ENCODE results near the gene PCED1B.
A peak's percentile ranks its signal among the peaks of the same experiment; 100 is the strongest.

Gene PCED1B

GRCh38 chr12:47067176-47067575 lies 12.2 kb upstream of the PCED1B start:
- no peak overlapping the region for H3K4me3 ChIP-seq (ENCODE audit: low read depth, low read length)
- no peak for DNase-seq (ENCODE audit: low read depth, low spot score)
- TF ChIP-seq, protein P1, sequence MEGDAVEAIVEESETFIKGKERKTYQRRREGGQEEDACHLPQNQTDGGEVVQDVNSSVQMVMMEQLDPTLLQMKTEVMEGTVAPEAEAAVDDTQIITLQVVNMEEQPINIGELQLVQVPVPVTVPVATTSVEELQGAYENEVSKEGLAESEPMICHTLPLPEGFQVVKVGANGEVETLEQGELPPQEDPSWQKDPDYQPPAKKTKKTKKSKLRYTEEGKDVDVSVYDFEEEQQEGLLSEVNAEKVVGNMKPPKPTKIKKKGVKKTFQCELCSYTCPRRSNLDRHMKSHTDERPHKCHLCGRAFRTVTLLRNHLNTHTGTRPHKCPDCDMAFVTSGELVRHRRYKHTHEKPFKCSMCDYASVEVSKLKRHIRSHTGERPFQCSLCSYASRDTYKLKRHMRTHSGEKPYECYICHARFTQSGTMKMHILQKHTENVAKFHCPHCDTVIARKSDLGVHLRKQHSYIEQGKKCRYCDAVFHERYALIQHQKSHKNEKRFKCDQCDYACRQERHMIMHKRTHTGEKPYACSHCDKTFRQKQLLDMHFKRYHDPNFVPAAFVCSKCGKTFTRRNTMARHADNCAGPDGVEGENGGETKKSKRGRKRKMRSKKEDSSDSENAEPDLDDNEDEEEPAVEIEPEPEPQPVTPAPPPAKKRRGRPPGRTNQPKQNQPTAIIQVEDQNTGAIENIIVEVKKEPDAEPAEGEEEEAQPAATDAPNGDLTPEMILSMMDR (IDR thresholded peaks at IDR 0.05; ENCODE audit: low read depth, low read length), result no peak
- in situ Hi-C loops (cut with HindIII; ENCODE audit: low sequenced_read_pairs), result no loop called here

GRCh38 chr12:47067771-47068431 lies 11.5 kb upstream of the PCED1B start:
- TF ChIP-seq, protein P1 (IDR thresholded peaks at IDR 0.05; ENCODE audit: low read depth, low read length), result no peak
- in situ Hi-C loops (cut with HindIII; ENCODE audit: low sequenced_read_pairs), result no loop called here
- no peak overlapping the region for H3K4me3 ChIP-seq (ENCODE audit: low read depth, low read length)
- no peak for DNase-seq (ENCODE audit: low read depth, low spot score)

DNA sequence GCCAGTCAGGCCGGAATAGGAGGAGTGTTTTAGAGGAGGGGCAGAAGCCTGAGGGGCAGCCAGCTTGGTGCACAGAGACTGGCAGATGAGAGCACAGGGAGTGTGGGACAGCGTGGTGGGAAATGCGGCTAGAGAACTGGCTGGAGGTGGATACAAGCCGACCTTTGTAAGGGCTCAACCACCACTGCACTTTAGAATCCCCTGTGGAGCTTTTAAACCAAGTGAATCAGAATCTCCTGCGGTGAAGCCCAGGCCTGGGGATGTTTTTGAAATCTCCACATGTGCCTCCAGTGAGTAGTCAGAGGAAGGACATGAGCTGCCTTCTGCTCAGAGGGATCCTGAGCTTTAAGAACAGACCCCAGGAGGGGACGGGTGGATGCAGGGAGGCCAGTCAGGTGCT lies 10.9 kb upstream of the PCED1B start:
- TF ChIP-seq, protein P1 (IDR thresholded peaks at IDR 0.05; ENCODE audit: low read depth, low read length), result no peak
- in situ Hi-C loops (cut with HindIII; ENCODE audit: low sequenced_read_pairs), result no loop called here
- H3K4me3 ChIP-seq (ENCODE audit: low read depth, low read length), result no peak overlapping the region
- peak; percentile 94 for DNase-seq (ENCODE audit: low read depth, low spot score)

GRCh38 chr12:47070310-47070709 lies 9.1 kb upstream of the PCED1B start:
- no peak for DNase-seq (ENCODE audit: low read depth, low spot score)
- TF ChIP-seq, protein P1 (IDR thresholded peaks at IDR 0.05; ENCODE audit: low read depth, low read length), result no peak
- in situ Hi-C loops (cut with HindIII; ENCODE audit: low sequenced_read_pairs), result no loop called here
- no peak overlapping the region for H3K4me3 ChIP-seq (ENCODE audit: low read depth, low read length)

DNA sequence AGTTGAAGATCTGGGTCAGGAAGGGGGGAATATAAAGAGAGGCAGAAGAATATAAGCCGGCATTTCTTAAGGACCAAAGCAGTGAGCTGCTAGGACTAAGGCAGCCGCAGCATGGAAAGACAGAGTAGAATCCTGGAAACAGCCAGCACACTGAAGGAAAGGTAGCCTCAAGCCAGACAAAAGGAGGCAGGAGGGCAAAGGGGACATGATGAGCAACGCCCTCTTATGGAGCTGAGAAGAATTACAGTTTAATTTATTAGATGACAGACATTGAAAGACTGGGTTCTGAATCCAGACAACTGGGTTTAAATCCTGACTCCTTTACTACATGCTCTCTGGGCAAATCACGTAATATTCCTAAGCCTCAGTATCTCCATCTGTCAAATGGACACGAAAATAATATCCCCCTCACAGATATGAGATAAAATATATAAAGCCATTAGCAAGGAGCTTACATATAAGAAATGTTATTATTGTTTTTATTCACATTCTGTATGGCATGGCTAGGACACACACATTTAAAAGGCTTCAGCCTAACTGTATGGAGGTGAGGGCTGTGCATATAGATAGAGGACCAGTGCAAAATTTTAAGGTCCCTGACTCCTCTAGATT lies 8.1 kb upstream of the PCED1B start:
- in situ Hi-C loops (cut with HindIII; ENCODE audit: low sequenced_read_pairs), result no loop called here
- DNase-seq (ENCODE audit: low read depth, low spot score), result no peak
- TF ChIP-seq, protein P1 (IDR thresholded peaks at IDR 0.05; ENCODE audit: low read depth, low read length), result peak; percentile 54
- H3K4me3 ChIP-seq (ENCODE audit: low read depth, low read length), result no peak overlapping the region

DNA sequence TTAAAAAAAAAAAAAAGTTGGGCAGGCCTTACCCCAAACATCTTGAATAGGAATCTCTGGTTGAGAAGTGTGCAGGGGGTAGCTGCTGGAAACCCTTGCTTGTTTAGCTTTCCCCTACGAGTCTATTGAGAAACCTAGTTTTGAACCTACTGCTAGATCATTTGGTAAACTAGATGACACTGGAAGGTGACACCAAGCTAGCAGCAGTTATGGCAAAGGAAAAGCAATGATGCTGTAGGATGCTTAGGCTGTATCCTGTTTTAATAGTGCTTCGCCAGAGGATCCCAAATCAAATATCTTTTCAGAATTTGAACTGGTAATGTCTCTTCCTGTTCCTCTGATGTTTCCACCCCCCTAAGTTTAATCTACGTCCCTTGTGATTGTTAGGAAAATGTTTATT lies 5.5 kb upstream of the PCED1B start:
- TF ChIP-seq, protein P1 (IDR thresholded peaks at IDR 0.05; ENCODE audit: low read depth, low read length), result no peak
- no peak for DNase-seq (ENCODE audit: low read depth, low spot score)
- H3K4me3 ChIP-seq (ENCODE audit: low read depth, low read length), result no peak overlapping the region
- in situ Hi-C loops (cut with HindIII; ENCODE audit: low sequenced_read_pairs), result no loop called here

Data from astrocyte of the spinal cord (primary cell).